Fibroblast of the aortic adventitia (primary cell): ENCODE data around the gene SUSD6. TPM values are rescaled to one million over a fixed set of nuclear protein-coding genes. Genes with fewer than 3 reads are reported as not detected.

Experiments used
- DNase-seq: peaks from one replicate; pipeline ENCODE4 v3.0.0-alpha.2; 2010; ENCODE audit warnings: low read depth
- H3K4me3 ChIP-seq: 2 replicates; pipeline ENCODE4 v1.5.1; 2011; ENCODE audit warnings: low read depth, mild to moderate bottlenecking, control low read depth, low read length, moderate library complexity
- CTCF ChIP-seq: IDR thresholded peaks from 2 replicates; pipeline ENCODE4 v1.5.1; 2011; ENCODE audit warnings: mild to moderate bottlenecking, low read length, control low read depth, inconsistent platforms; ENCODE audit not compliant: insufficient read depth
- total RNA-seq: library from RNA; depleted of rRNA; stranded (reverse); fragments of >200 nt; gene quantifications from 2 replicates; pipeline ENCODE4 v1.2.3, GENCODE V29; 2012; ENCODE audit warnings: low replicate concordance

Gene SUSD6
- total RNA-seq, 1 donor, result 8.0 TPM

GRCh38 chr14:69605738-69606137 is 5.7 kb upstream of the SUSD6 start:
- no peak for DNase-seq
- TF ChIP-seq CTCF, result no peak
- H3K4me3 ChIP-seq, result no peak overlapping the region

GRCh38 chr14:69606258-69607184 is 4.9 kb upstream of the SUSD6 start:
- DNase-seq, result no peak
- H3K4me3 ChIP-seq, result no peak overlapping the region
- no peak for TF ChIP-seq CTCF

- no peak for DNase-seq
- peak overlapping the region; percentile 69 for H3K4me3 ChIP-seq
- no peak for TF ChIP-seq CTCF
Observed at GRCh38 chr14:69610020-69610873, 1.1 kb upstream of the SUSD6 start.

- no peak for DNase-seq
- H3K4me3 ChIP-seq, result peak overlapping the region; percentile 69
- TF ChIP-seq CTCF, result no peak
Observed at GRCh38 chr14:69610874-69611171, 573 bp upstream of the SUSD6 start.

GRCh38 chr14:69612014-69612782 is 802 bp downstream of the SUSD6 start:
- TF ChIP-seq CTCF, result no peak
- no peak for DNase-seq
- H3K4me3 ChIP-seq, result peak overlapping the region; percentile 90

GRCh38 chr14:69612783-69613130 is 1.4 kb downstream of the SUSD6 start:
- DNase-seq, result peak; percentile 43
- peak overlapping the region; percentile 90 for H3K4me3 ChIP-seq
- peak; percentile 26 for TF ChIP-seq CTCF
